ENCODE data around the gene HECTD4.

Gene HECTD4

GRCh38 chr12:112381406-112381882, 787 bp downstream of the HECTD4 start:
- no peak for DNase-seq (ENCODE audit: low read depth, low spot score)
- no peak for TF ChIP-seq CTCF (IDR thresholded peaks at IDR 0.05; ENCODE audit: low read depth, low read length)
- peak overlapping the region; percentile 69 for H3K4me3 ChIP-seq (ENCODE audit: low read depth, low read length)
- in situ Hi-C loops (cut with HindIII; ENCODE audit: low sequenced_read_pairs) = no loop called here

- no peak for TF ChIP-seq CTCF (IDR thresholded peaks at IDR 0.05; ENCODE audit: low read depth, low read length)
These were observed 1.4 kb downstream of the HECTD4 start for GRCh38 chr12:112380663-112381405.

GRCh38 chr12:112375105-112375504, 7.1 kb downstream of the HECTD4 start:
- no peak for TF ChIP-seq CTCF (IDR thresholded peaks at IDR 0.05; ENCODE audit: low read depth, low read length)
- H3K4me3 ChIP-seq (ENCODE audit: low read depth, low read length) = no peak overlapping the region
- in situ Hi-C loops (cut with HindIII; ENCODE audit: low sequenced_read_pairs) = no loop called here
- no peak for DNase-seq (ENCODE audit: low read depth, low spot score)

More at GRCh38 chr12:112380663-112381405, 1.4 kb downstream of the HECTD4 start:
- no peak for DNase-seq (ENCODE audit: low read depth, low spot score)
- in situ Hi-C loops (cut with HindIII; ENCODE audit: low sequenced_read_pairs) = no loop called here
- peak overlapping the region; percentile 69 for H3K4me3 ChIP-seq (ENCODE audit: low read depth, low read length)

GRCh38 chr12:112374166-112374740, 8.0 kb downstream of the HECTD4 start:
- no peak overlapping the region for H3K4me3 ChIP-seq (ENCODE audit: low read depth, low read length)
- DNase-seq (ENCODE audit: low read depth, low spot score) = no peak
- TF ChIP-seq CTCF (IDR thresholded peaks at IDR 0.05; ENCODE audit: low read depth, low read length) = no peak
- in situ Hi-C loops (cut with HindIII; ENCODE audit: low sequenced_read_pairs) = no loop called here

GRCh38 chr12:112370868-112371510, 11.2 kb downstream of the HECTD4 start:
- in situ Hi-C loops (cut with HindIII; ENCODE audit: low sequenced_read_pairs) = no loop called here
- no peak overlapping the region for H3K4me3 ChIP-seq (ENCODE audit: low read depth, low read length)
- no peak for DNase-seq (ENCODE audit: low read depth, low spot score)
- TF ChIP-seq CTCF (IDR thresholded peaks at IDR 0.05; ENCODE audit: low read depth, low read length) = no peak

GRCh38 chr12:112370199-112370598, 12.0 kb downstream of the HECTD4 start:
- no peak overlapping the region for H3K4me3 ChIP-seq (ENCODE audit: low read depth, low read length)
- no peak for DNase-seq (ENCODE audit: low read depth, low spot score)
- TF ChIP-seq CTCF (IDR thresholded peaks at IDR 0.05; ENCODE audit: low read depth, low read length) = no peak
- in situ Hi-C loops (cut with HindIII; ENCODE audit: low sequenced_read_pairs) = no loop called here
